Kidney capillary endothelial cell (primary cell): ENCODE results near the gene CFAP57.
"Not testable (repeated sequence)": the region's sequence is repeated elsewhere in the genome, so short reads cannot be mapped to it uniquely, and the experiment has no call there.

ENCODE experiments used
- DNase-seq: peaks from one replicate; pipeline ENCODE4 v3.0.0-alpha.2; 2018; ENCODE audit warnings: low spot score

Gene CFAP57

DNA sequence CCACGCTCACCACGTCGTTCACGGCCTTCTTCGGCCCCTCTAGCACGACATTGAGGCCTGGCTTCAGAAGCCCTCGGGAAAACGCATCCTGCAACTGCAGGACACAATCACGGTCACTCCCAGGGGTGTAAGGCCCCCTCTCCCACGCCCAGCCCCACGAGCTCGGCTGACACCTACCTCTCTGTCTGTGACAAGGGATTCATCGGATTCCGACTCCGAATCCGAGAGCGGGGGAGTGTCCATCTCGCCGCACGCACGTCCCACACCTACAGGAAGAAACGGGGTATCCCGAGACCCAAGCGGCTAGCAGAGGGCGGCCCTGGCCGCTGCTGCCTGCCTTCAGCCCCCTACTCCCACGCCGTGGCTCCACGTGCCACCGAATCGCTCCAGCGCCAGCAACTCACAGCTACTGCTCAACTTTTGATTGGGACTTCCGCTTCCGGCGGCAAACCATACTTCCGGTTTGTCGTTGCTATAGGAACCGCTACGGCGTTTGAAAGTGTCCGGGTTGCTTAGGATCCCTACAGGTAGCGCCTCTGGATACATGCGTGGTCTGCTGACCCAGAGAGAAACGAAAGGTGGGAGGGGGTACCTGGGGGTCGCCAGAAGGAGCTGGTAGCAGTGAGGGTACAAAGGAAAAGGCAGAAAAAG lies at the start of gene CFAP57, which contains the start of gene EBNA1BP2:
TSS of gene CFAP57 (plus strand) at position 455 of the 651 bp plus-strand sequence. CDS start 424 bp downstream, outside the sequence.
TSS of gene EBNA1BP2 (minus strand) at position 415 of the 651 bp plus-strand sequence. CDS start at position 243, 172 bp downstream.
- peak; percentile 91 for DNase-seq

DNA sequence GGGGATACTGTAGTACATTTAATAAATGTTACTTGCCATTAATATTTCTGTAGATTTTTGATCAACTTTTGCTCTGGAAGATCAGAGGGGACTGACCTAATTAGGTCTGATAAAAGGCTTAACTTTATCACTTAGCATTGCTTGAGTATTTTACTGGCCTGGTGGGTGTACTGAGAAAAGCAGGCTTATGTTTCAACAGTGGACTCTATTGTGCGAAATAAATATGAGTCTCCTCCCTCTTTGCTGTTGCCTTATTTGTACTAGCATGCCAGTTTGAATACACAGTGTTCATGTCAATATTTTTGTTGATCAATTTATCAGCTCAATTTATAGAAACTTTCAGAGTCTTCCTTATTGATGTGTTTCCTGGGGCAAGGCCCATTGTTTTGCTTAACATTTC lies 49.1 kb upstream of the CFAP57 start:
- DNase-seq, result no peak

DNA sequence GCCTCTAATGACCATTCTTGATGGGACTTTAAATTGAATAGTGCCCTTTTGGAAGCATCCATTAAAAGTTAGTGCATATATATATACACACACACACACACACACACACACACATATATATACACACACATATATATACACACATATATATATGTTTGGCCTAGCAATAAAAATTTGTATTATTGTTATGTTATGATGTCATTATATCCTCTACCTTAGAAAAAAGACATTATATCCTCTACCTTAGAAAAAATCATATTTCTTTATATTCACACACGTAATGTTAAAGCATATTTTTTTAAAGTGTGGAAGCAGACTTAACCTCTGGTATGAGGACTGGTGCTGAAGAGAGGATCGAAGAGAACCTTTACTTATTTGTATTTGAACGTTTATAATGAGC lies 43.3 kb upstream of the CFAP57 start:
- no peak for DNase-seq

DNA sequence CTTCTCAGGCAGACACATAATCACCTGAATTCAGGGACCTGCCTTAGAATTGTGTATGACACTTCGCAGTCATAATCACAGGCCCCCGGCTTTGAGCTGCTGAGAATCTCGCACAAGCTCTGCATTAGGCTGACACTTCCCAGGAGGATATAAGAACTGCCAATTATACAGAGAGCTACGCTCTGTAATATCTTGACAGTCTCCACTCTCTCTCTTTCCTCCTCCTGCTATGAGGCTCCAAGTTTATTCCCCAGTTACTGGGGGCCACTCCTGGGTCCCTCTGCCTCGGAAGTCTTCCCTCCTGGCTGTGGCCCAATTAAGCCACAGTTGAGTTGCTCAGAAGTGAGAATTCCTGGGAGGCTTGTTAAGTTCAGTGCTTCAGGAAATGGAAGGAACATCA lies 42.7 kb upstream of the CFAP57 start:
- no peak for DNase-seq

DNA sequence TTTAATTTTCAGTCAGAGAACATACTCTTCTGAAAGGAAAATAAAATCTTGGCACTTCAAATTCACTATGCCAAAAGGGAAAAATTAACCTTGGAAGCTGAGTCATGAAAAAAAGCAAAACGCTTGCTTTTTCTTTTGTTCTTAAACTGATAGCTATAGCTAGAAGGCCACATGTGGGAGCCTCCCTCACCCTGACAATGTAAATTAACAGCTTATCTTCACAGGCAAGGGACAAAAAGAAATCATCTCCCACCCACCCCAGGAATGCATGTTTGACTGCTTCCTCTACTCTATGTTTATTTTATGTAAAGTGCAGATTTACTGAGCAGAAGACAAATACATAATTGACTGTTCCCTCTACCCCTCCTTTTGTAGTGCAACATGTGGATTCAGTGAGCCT lies 38.1 kb upstream of the CFAP57 start:
- DNase-seq, result no peak

DNA sequence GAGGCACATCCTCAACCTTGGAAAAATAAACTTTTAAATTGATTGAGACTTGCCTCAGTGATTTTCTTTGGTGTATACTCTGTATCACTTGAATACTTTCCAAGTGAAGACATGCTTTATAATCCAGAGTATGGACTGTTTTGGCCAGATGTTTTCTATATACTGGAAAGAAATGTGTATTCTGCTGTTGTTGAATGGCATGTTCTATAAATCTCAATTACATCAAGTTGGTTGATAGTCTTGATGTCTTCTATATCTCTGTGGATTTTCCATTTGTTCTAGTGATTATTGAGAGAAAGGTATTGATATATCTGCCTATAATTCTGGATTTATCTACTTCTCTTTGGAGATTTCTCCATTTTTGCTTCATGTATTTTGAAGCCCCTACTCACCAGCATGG lies 37.5 kb upstream of the CFAP57 start:
- no peak for DNase-seq

DNA sequence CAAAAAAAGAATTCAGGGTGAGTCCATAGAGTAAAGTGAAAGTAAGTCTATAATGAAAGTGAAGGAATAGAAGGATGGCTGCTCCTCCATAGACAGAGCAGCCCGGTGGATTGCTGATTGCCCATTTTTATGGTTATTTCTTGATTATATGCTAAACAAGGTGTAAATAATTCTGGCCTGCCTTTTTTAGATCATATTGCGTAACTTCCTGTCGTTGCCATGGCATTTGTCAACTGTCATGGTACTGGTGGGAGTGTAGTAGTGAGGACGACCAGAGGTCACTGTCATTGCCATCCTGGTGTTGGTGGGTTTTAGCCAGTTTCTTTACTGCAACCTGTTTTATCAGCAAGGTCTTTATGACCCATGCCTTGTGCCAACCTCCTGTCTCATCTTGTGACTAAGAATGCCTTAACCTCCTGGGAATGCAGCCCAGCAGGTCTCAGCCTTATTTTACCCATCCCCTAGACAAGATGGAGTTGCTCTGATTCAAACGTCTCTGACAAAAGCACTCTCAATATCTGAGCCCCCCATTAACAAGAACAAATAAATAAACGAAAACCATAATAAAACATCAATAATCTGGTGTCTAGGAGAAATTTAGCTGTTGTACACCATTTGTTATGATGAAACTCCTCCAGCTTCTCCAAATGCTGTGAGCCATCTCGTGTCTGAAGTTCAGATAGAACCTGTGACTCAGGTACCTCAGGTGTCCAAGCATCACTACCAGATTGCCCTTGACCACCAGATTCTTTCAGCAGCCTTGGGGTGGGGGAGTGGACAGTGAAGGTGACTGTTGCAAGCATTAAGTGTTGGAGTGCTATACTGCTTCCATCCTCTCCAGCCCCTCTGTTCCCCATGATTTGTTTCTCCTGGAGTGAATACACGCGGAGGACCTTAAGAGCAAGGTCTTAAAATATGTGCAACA lies 36.0 kb upstream of the CFAP57 start:
- DNase-seq, result no peak

DNA sequence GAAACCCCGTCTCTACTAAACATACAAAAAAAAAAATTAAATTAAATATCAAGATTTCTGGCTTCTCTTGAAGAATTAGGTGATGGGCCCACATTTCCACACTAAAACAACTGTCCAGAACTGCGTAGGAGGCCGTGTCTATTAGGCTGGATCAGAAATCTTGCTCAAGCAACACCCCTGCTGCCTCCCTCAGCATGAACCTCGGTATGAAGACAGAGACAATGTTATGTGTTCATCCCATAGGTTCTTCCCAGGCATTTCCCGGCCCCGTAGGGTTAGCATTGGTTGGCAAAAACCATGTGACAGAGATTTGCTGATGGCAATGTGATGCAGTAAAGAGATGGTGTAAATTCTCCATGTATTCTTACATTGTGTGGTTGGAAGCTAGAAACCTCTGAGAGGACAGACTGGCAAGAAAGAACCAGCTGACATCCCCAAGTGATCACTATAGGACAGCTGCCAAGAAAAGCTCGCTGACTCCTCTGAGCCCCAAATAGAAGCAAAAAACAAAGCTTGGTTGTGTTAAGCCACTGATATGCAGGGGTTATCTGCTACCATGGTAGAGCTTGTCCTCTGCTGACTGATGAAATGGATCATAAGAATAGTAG lies 34.6 kb upstream of the CFAP57 start:
- no peak for DNase-seq

- not testable (repeated sequence) for DNase-seq
These were observed 32.8 kb upstream of the CFAP57 start for GRCh38 chr1:43139295-43139694.

DNA sequence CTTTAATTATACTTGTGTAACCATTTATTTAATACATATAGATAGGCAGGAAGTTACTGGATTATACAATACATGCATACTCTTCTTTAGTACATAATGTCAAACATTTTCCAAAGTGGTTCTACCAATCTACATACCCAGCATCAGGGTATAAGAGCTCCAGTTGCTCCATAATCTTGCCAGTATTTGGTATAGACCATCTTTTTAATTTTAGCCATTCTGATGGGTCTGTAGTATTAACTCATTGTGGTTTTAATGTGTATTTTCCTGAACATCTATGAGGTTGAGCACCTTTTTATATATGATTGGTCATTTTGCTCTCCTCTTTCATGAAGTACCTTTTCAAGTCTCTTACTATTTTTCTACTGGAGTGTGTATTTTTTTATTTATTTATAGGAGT lies 32.1 kb upstream of the CFAP57 start:
- no peak for DNase-seq

DNA sequence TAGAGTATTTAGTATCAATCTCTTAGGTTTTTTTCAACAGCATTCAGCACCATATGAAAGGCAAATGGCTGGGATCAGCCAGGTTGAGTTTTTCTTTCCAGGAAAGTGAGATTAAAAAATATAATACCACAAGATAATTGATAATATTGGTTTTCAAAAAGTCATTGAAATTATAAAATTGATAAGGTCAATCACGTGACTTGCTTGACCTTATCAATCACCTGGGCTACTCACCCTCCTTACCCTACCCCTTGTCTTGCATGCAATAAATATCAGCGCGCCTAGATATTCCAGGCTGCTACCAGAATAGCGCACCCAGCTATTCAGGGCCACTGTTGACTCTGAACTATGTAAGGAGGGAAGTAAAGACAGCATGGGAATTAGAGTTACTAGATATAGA lies 31.5 kb upstream of the CFAP57 start:
- DNase-seq, result no peak

DNA sequence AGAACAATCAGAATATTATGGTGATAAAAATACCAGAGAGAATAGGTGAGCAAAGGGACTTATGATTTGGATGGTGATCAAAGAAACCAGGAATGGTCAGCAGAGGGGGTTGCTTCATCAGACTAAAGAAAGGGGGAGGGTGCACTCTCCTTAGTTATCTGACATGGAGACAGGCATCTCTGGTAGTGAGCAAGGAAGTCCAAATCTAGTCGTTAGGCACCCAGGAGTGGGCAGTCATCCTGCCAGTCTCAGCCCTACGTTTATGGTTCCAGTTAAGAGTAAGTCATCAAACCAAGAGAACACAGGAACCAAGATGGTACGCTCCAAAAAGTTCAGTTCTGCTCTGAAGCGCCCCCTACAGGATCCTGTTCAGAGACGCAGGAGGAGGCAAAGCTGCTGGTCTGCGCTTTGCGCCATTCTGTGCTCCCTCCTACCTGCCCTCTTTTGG lies 28.7 kb upstream of the CFAP57 start:
- DNase-seq, result no peak

GRCh38 chr1:43144237-43144636 lies 27.9 kb upstream of the CFAP57 start:
- no peak for DNase-seq

GRCh38 chr1:43147625-43148327 lies 24.4 kb upstream of the CFAP57 start:
- DNase-seq, result peak; percentile 39

DNA sequence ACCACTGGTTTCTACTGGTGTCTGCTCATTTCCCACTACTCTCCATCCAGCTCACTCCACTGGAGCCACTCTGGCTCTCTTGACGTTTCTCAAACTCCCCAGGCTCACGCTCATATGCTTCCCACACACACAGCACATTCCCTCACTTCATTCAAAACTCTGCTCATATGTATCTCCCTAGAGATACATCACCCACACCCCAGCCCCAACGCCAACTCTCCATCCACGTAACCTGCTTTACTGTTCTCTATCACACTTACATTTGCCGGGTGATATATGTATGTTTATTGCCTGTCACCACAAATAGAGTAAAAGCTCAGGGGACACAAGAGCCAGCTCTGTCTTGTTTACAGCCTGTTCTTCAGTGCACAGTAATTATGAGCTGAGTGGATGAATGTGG lies 22.2 kb upstream of the CFAP57 start:
- DNase-seq, result no peak

- DNase-seq, result peak; percentile 38
These were observed 19.3 kb upstream of the CFAP57 start for GRCh38 chr1:43152866-43153265.

DNA sequence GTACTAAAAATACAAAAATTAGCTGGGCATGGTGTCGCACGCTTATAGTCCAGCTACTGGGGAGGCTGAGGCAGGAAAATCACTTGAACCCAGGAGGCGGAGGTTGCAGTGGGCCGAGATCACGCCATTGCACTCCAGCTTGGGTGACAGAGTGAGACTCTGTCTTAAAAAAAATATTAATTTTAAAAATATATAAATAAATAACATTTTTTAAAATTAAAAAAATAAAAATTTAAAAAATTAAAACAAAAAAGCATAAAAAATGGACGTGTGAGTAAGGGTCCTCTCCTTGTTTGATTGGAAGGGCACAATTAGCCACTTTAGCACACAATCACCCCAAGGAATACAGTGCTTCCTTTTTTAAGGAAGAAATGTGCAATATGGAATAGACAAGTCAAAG lies 18.7 kb upstream of the CFAP57 start:
- no peak for DNase-seq

DNA sequence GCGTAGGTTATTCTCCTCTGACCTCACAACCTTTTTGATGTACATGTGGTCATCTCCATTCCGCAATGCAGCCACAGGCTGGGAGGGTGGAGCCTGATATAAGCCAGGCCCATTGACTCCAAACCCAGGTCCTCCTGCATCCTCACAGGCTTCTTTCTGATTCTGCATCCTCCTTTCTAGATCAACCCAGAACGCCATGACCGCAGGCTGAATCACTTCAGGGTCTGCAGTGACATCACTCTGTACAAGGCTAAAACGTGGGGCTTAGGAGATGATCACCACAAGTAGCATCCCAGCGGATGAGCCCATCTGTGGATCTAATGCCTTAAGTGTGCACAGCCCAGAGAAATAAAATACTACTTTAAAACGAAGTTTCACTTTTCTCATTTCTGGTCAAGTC lies 16.1 kb upstream of the CFAP57 start:
- no peak for DNase-seq

DNA sequence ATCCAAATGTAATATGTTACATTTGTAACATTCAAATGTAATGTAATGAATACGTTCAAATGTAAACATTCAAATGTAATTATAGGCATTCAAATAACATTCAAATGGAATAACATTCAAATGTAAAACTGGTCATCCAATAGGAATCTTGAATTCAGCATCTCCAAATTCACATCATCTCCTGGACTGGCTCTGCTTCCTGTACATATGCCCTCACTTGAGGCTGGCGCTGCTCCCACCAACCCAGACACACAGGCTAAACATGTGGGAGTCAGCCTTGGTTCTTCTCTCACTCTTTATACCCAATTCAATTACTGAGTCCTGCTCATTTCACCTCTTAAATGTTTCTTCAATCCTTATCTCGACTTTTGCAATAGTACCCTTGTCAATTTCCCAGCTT lies 7.0 kb upstream of the CFAP57 start:
- no peak for DNase-seq

- no peak for DNase-seq
These were observed 6.4 kb upstream of the CFAP57 start for GRCh38 chr1:43165765-43166164.

DNA sequence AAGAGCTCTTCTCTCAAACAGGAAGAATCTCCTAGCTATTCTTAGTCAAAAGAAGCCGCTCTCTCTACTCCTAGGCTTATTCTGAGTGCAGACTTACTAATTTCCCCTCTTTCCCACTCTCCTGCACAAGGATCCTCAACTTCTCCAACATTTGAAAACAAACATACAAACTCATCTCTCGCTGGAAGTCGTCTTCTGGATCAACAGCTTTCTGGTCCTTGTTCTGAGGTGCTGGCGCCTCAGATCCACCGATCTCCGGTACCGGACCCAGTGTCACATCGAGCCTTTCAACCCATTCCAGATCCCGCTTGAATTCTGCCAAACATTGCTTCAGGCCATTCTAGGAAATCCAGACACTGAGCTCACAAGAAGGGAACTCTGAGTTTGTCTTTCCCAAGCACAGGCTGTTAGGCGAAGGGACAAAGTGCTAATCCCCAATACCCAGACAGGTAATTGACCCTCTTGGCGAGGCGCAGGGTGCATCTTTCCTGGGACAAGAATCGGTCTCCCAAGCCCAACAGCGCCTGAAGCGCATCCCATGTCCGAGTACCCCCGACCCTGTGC lies 736 bp upstream of the CFAP57 start:
- no peak for DNase-seq

DNA sequence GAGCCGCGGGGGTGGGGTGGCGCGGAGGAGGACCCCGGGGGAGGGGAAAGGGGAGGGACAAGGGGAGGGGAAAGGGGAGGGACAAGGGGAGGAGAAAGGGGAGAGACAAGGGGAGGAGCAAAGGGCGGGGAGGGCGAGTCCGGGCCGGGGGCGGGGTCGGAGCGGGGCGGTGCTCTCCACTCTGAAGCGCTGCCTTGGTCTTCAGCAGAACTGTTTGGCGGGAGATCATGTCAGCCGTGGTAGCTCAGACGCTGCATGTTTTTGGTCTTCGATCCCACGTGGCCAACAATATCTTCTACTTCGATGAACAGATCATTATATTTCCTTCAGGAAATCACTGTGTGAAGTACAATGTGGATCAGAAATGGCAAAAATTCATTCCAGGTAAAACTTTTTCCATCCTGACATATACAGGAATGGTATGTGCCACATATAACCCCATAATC lies 420 bp downstream of the CFAP57 start:
- DNase-seq, result peak; percentile 80
